H1 (cell line): Measurements from ENCODE around the gene FCAMR.

Experiments used
- EGR1 ChIP-seq: IDR thresholded peaks from 2 replicates; pipeline ENCODE4 v1.6.1; 2011; ENCODE audit warnings: low read depth, low read length, borderline replicate concordance
- JUND ChIP-seq: IDR thresholded peaks from 2 replicates; pipeline ENCODE4 v1.6.1; 2011; ENCODE audit warnings: mild to moderate bottlenecking, improper control_type of control experiment, low read length
- KDM5A ChIP-seq: fragments of 200-600 bp; IDR thresholded peaks from 2 replicates; pipeline ENCODE4 v1.7.1; 2012; ENCODE audit warnings: mild to moderate bottlenecking, low read length, inconsistent platforms, mixed read lengths
- MAFK ChIP-seq: IDR thresholded peaks from 2 replicates; pipeline ENCODE4 v1.6.1; 2012; ENCODE audit warnings: low read depth, mild to moderate bottlenecking, improper control_type of control experiment, low read length
- POLR2A ChIP-seq, 2 experiments: IDR thresholded peaks; 1 replicate in 1 of 2; 2 replicates in 1 of 2; pipeline ENCODE4 v1.6.1; 2011; ENCODE audit warnings: low read depth in 2 of 2, low read length in 2 of 2, mild to moderate bottlenecking in 2 of 2; ENCODE audit errors: control extremely low read depth in 1 of 2
- TF ChIP-seq, protein P1 (sequence below), 3 experiments: IDR thresholded peaks; 1 replicate in 2 of 3; 2 replicates in 1 of 3; pipeline versions ENCODE4 v1.5.1 to v1.6.1; 2011; ENCODE audit warnings: low read length in 3 of 3, mild to moderate bottlenecking in 3 of 3, inconsistent platforms in 2 of 3, low read depth in 1 of 3, moderate library complexity in 1 of 3; ENCODE audit not compliant: insufficient read depth in 1 of 3; ENCODE audit errors: control extremely low read depth in 1 of 3
- TF ChIP-seq, protein P2 (sequence below): IDR thresholded peaks from 2 replicates; pipeline ENCODE4 v1.6.1; 2011; ENCODE audit warnings: low read length, improper control_type of control experiment

DNA sequence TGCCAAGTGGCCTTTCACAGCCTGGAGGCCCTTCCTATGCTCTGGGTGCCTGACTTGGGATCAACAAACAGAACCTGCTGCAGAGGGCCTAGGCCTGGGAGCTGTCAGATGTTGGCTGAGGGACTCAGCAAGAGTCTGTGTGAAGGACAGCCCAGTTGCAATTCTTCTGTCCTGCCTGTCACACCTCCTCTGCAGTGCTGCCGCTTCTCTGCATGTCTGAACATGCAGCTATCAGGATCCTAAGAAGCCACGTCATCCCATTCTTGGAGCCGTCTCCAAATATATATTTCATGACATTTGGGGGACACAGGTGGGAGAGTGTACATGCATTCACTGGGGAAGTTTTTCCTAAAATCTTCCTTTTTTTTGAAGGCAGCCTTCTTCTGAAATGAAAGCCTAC is 8.6 kb downstream of the FCAMR start:
- TF ChIP-seq, protein P1, sequence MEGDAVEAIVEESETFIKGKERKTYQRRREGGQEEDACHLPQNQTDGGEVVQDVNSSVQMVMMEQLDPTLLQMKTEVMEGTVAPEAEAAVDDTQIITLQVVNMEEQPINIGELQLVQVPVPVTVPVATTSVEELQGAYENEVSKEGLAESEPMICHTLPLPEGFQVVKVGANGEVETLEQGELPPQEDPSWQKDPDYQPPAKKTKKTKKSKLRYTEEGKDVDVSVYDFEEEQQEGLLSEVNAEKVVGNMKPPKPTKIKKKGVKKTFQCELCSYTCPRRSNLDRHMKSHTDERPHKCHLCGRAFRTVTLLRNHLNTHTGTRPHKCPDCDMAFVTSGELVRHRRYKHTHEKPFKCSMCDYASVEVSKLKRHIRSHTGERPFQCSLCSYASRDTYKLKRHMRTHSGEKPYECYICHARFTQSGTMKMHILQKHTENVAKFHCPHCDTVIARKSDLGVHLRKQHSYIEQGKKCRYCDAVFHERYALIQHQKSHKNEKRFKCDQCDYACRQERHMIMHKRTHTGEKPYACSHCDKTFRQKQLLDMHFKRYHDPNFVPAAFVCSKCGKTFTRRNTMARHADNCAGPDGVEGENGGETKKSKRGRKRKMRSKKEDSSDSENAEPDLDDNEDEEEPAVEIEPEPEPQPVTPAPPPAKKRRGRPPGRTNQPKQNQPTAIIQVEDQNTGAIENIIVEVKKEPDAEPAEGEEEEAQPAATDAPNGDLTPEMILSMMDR (IDR thresholded peaks at IDR 0.05; ENCODE audit: control extremely low read depth in 1 of 3, insufficient read depth in 1 of 3, low read depth in 1 of 3, low read length in 3 of 3) = no peak
- TF ChIP-seq EGR1 = no peak
- TF ChIP-seq, protein P2, sequence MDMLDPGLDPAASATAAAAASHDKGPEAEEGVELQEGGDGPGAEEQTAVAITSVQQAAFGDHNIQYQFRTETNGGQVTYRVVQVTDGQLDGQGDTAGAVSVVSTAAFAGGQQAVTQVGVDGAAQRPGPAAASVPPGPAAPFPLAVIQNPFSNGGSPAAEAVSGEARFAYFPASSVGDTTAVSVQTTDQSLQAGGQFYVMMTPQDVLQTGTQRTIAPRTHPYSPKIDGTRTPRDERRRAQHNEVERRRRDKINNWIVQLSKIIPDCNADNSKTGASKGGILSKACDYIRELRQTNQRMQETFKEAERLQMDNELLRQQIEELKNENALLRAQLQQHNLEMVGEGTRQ = no peak
- no peak for TF ChIP-seq MAFK
- TF ChIP-seq JUND = no peak
- TF ChIP-seq POLR2A (IDR thresholded peaks at IDR 0.05; ENCODE audit: control extremely low read depth in 1 of 2, low read depth in 2 of 2, low read length in 2 of 2) = no peak
- TF ChIP-seq KDM5A = no peak
